DOHH2 (cell line): ENCODE data around the gene EVC.

Source experiments
- H3F3A ChIP-seq: fragments of 200-600 bp; sonication (generic), shearing (Covaris generic); 2 replicates; pipeline ENCODE4 v1.6.0; 2016; ENCODE audit warnings: antibody characterized with exemption, mild to moderate bottlenecking; ENCODE audit not compliant: control insufficient read depth, insufficient read depth
- H3K27ac ChIP-seq: fragments of 200-600 bp; sonication (generic); 2 replicates; pipeline ENCODE4 v1.5.1; 2014; ENCODE audit warnings: low read depth, mild to moderate bottlenecking, low read length, moderate library complexity
- H3K27me3 ChIP-seq: fragments of 200-600 bp; sonication (generic); 2 replicates; pipeline ENCODE4 v1.6.1; 2014; ENCODE audit warnings: mild to moderate bottlenecking, low read length, mixed read lengths; ENCODE audit not compliant: control insufficient read depth
- H3K36me3 ChIP-seq: fragments of 200-600 bp; sonication (generic); 2 replicates; pipeline ENCODE4 v1.6.1; 2014; ENCODE audit warnings: mild to moderate bottlenecking, low read length, moderate library complexity, mixed read lengths; ENCODE audit not compliant: control insufficient read depth
- H3K4me1 ChIP-seq: fragments of 200-600 bp; sonication (generic); 2 replicates; pipeline ENCODE4 v1.6.1; 2014; ENCODE audit warnings: mild to moderate bottlenecking, low read length, mixed read lengths; ENCODE audit not compliant: control insufficient read depth
- H3K4me2 ChIP-seq: fragments of 200-600 bp; sonication (generic); 2 replicates; pipeline ENCODE4 v1.6.0; 2014; ENCODE audit warnings: mild to moderate bottlenecking, low read length, moderate library complexity
- H3K4me3 ChIP-seq: fragments of 200-600 bp; sonication (generic); 2 replicates; pipeline ENCODE4 v1.5.1; 2014; ENCODE audit warnings: mild to moderate bottlenecking, low read length, mixed read lengths
- H3K79me2 ChIP-seq: fragments of 200-600 bp; sonication (generic); 2 replicates; pipeline ENCODE4 v1.6.1; 2014; ENCODE audit warnings: mild to moderate bottlenecking, low read length, mixed read lengths; ENCODE audit not compliant: control insufficient read depth
- H3K9me2 ChIP-seq: fragments of 200-600 bp; sonication (generic); replicated peaks from 2 replicates; pipeline ENCODE4 v1.6.1; 2014; ENCODE audit warnings: mild to moderate bottlenecking, low read length, mixed read lengths; ENCODE audit not compliant: control insufficient read depth
- H3K9me3 ChIP-seq: fragments of 200-600 bp; sonication (generic); 2 replicates; pipeline ENCODE4 v1.6.1; 2014; ENCODE audit warnings: antibody characterized with exemption, low read length, mixed read lengths; ENCODE audit not compliant: control insufficient read depth, insufficient read depth
- H4K20me1 ChIP-seq: fragments of 200-600 bp; sonication (generic); 2 replicates; pipeline ENCODE4 v1.6.0; 2014; ENCODE audit warnings: low read depth, mild to moderate bottlenecking, antibody characterized with exemption, low read length, moderate library complexity; ENCODE audit not compliant: control insufficient read depth, insufficient read depth
- EZH2phosphoT487 ChIP-seq: fragments of 200-600 bp; sonication (generic); IDR thresholded peaks from 2 replicates; pipeline ENCODE4 v1.6.1; 2017; ENCODE audit warnings: borderline replicate concordance, mild to moderate bottlenecking, antibody characterized with exemption, low read length, moderate library complexity, mixed read lengths
- TF ChIP-seq, protein P1 (sequence below): fragments of 200-600 bp; sonication (generic); IDR thresholded peaks from one replicate; pipeline ENCODE4 v1.5.1; 2014; ENCODE audit warnings: antibody characterized with exemption, mild to moderate bottlenecking, low read depth, low read length; ENCODE audit not compliant: poor library complexity, severe bottlenecking

Gene EVC

DNA sequence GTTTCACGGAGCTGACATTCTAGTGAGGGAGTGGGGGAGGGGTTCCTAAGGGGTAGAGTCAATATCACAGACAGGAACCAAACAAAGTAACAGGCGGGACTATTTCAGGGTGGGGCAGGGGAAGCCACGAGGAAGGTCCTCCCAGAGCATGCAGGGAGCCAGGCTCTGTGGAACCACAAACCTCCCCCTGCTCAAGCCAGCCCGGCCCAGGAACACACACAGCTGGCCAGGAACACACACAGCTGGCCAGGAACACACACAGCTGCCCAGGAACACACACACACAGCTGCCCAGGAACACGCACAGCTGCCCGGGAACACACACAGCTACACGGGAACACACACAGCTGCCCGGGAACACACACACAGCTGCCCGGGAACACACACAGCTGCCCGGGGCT is 27.4 kb upstream of the EVC start:
- no peaks in the 10 kb centered on the region for H3K9me3 ChIP-seq
- H3K9me2 ChIP-seq: no peaks in the 10 kb centered on the region
- H3K4me2 ChIP-seq: no peak overlapping the region
- H3K36me3 ChIP-seq: no peaks in the 10 kb centered on the region
- H3K79me2 ChIP-seq: no peaks in the 10 kb centered on the region
- no peaks in the 10 kb centered on the region for H3K27me3 ChIP-seq
- H3K4me1 ChIP-seq: no peaks in the 10 kb centered on the region
- H3F3A ChIP-seq: no peaks in the 10 kb centered on the region
- no peak overlapping the region for H3K27ac ChIP-seq
- no peak overlapping the region for H3K4me3 ChIP-seq
- TF ChIP-seq, protein P1, sequence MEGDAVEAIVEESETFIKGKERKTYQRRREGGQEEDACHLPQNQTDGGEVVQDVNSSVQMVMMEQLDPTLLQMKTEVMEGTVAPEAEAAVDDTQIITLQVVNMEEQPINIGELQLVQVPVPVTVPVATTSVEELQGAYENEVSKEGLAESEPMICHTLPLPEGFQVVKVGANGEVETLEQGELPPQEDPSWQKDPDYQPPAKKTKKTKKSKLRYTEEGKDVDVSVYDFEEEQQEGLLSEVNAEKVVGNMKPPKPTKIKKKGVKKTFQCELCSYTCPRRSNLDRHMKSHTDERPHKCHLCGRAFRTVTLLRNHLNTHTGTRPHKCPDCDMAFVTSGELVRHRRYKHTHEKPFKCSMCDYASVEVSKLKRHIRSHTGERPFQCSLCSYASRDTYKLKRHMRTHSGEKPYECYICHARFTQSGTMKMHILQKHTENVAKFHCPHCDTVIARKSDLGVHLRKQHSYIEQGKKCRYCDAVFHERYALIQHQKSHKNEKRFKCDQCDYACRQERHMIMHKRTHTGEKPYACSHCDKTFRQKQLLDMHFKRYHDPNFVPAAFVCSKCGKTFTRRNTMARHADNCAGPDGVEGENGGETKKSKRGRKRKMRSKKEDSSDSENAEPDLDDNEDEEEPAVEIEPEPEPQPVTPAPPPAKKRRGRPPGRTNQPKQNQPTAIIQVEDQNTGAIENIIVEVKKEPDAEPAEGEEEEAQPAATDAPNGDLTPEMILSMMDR: no peak
- no peak for TF ChIP-seq EZH2phosphoT487
- no peaks in the 10 kb centered on the region for H4K20me1 ChIP-seq

DNA sequence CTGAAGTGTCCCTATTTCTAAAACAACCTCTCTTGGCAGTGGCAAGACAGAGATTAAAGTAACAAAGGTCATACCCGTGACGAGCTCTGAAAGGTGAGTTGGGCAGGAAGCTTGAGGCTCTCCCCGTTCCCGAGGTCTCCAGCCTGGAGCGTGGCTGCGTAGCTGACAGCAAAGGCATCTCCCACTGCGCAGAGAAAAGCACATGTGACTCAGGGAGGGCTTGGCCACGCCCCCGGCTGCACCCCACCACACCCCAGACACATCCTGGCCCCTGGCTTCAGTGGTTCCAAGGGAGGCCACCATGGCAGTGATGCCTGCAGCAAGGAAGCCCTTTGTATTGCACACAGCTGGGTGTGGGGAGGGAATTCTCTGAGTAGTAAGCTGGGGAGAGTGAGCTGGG is 25.7 kb upstream of the EVC start:
- H3K79me2 ChIP-seq: no peaks in the 10 kb centered on the region
- no peaks in the 10 kb centered on the region for H3K4me1 ChIP-seq
- no peaks in the 10 kb centered on the region for H4K20me1 ChIP-seq
- H3K4me3 ChIP-seq: no peak overlapping the region
- H3K36me3 ChIP-seq: no peaks in the 10 kb centered on the region
- no peaks in the 10 kb centered on the region for H3K27me3 ChIP-seq
- H3K4me2 ChIP-seq: no peak overlapping the region
- H3K9me3 ChIP-seq: no peaks in the 10 kb centered on the region
- no peak overlapping the region for H3K27ac ChIP-seq
- no peaks in the 10 kb centered on the region for H3K9me2 ChIP-seq
- no peak for TF ChIP-seq EZH2phosphoT487
- TF ChIP-seq, protein P1: no peak
- H3F3A ChIP-seq: no peaks in the 10 kb centered on the region

DNA sequence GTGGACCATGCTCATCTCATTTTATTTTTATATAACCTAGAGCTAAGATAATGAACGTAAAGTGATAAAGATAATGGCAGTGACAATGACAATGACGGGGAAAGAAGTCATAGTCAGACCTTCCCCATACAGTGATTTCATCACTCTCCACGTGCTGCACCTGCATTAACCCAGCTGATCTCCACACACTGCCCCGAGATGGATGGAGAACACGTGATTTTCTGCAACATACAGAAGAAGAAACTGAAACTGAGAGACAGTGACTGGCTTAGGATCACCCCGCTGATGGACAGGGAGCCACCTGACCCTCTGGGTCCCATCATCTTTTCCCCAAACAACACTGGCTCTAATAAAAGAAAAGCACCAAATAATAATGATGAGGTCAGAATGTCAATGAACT is 24.7 kb upstream of the EVC start:
- Histone ChIP-seq H3K4me3 (no peak overlapping the region), H3K79me2 (no peaks in the 10 kb centered on the region), H3K9me2 (no peaks in the 10 kb centered on the region), H3K9me3 (no peaks in the 10 kb centered on the region), H3K4me2 (no peak overlapping the region), H3K27me3 (no peaks in the 10 kb centered on the region), H3K27ac (no peak overlapping the region), H3K36me3 (no peaks in the 10 kb centered on the region), H4K20me1 (no peaks in the 10 kb centered on the region), H3K4me1 (no peaks in the 10 kb centered on the region), H3F3A (no peaks in the 10 kb centered on the region)
- no peak for TF ChIP-seq EZH2phosphoT487
- TF ChIP-seq, protein P1: no peak

DNA sequence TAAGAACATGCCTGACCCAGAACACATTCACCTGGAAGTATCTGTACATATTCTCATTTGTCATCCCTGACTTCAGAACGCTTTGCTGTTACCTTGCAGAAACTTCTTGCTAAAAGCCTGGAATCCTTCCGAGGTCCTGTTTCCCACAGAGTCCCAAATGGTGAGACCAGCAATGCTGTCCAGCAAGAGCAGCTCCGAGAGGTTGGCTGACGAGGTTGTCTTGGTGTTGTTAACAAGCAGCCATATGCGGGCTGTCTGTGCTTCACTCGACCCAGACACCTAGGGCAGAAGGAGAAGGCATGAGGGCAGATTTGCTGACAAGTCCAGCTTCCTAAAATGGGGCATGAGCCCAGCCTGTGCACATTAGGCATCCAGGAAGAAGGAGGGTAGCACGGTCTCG is 21.9 kb upstream of the EVC start:
- Histone ChIP-seq H3K9me3 (no peaks in the 10 kb centered on the region), H3K4me2 (no peak overlapping the region), H4K20me1 (no peaks in the 10 kb centered on the region), H3K36me3 (no peaks in the 10 kb centered on the region), H3K4me1 (no peaks in the 10 kb centered on the region), H3F3A (no peaks in the 10 kb centered on the region), H3K27me3 (no peaks in the 10 kb centered on the region), H3K9me2 (no peaks in the 10 kb centered on the region), H3K79me2 (no peaks in the 10 kb centered on the region), H3K27ac (no peak overlapping the region), H3K4me3 (no peak overlapping the region)
- TF ChIP-seq, protein P1: no peak
- no peak for TF ChIP-seq EZH2phosphoT487
